Trophoblast cell (in vitro differentiated cells and primary cell): Measurements from ENCODE around the gene SCP2.

Experiments used
- DNase-seq, 2 donors: peaks; one replicate each; pipeline ENCODE4 v3.0.0-alpha.2; 2016
- H2AFZ ChIP-seq: 2 replicates; pipeline ENCODE4 v1.6.1; 2013; ENCODE audit warnings: low read length, moderate library complexity, mild to moderate bottlenecking; ENCODE audit not compliant: insufficient read depth, poor library complexity
- H2AK5ac ChIP-seq: 2 replicates; pipeline ENCODE4 v1.6.1; 2013; ENCODE audit warnings: mild to moderate bottlenecking, low read length
- H2BK120ac ChIP-seq: 2 replicates; pipeline ENCODE4 v1.6.1; 2013; ENCODE audit warnings: low read length, mild to moderate bottlenecking, moderate library complexity; ENCODE audit not compliant: insufficient read depth, poor library complexity
- H2BK12ac ChIP-seq: 2 replicates; pipeline ENCODE4 v1.6.1; 2013; ENCODE audit warnings: mild to moderate bottlenecking, low read length, moderate library complexity
- H2BK5ac ChIP-seq: 2 replicates; pipeline ENCODE4 v1.6.1; 2013; ENCODE audit warnings: low read length, low read depth, moderate library complexity, mild to moderate bottlenecking; ENCODE audit not compliant: poor library complexity
- H3K14ac ChIP-seq: 2 replicates; pipeline ENCODE4 v1.6.1; 2013; ENCODE audit warnings: mild to moderate bottlenecking, low read length
- H3K18ac ChIP-seq: 2 replicates; pipeline ENCODE4 v1.6.1; 2013; ENCODE audit warnings: mild to moderate bottlenecking, low read length
- H3K23ac ChIP-seq: 2 replicates; pipeline ENCODE4 v1.6.1; 2013; ENCODE audit warnings: low read length
- H3K27ac ChIP-seq: 2 replicates; pipeline ENCODE4 v1.5.1; 2013; ENCODE audit warnings: low read depth, mild to moderate bottlenecking, inconsistent platforms, low read length, moderate library complexity
- H3K27me3 ChIP-seq: 2 replicates; pipeline ENCODE4 v1.6.1; 2013; ENCODE audit warnings: inconsistent platforms, mild to moderate bottlenecking, low read length, moderate library complexity; ENCODE audit not compliant: insufficient read depth
- H3K36me3 ChIP-seq, 2 experiments: 1 replicate in 1 of 2; 2 replicates in 1 of 2; pipeline ENCODE4 v1.6.1; 2013; ENCODE audit warnings: low read length in 2 of 2, mild to moderate bottlenecking in 2 of 2, moderate library complexity in 1 of 2; ENCODE audit not compliant: insufficient read depth in 2 of 2, control insufficient read depth in 1 of 2
- H3K4ac ChIP-seq: 2 replicates; pipeline ENCODE4 v1.6.1; 2013; ENCODE audit warnings: low read depth, mild to moderate bottlenecking, low read length, moderate library complexity
- H3K4me1 ChIP-seq, 2 experiments: 1 replicate in 1 of 2; 2 replicates in 1 of 2; pipeline ENCODE4 v1.6.1; 2013; ENCODE audit warnings: low read length in 2 of 2, mild to moderate bottlenecking in 2 of 2, moderate library complexity in 1 of 2; ENCODE audit not compliant: insufficient read depth in 2 of 2, control insufficient read depth in 1 of 2
- H3K4me2 ChIP-seq: 2 replicates; pipeline ENCODE4 v1.6.1; 2013; ENCODE audit warnings: inconsistent platforms, mild to moderate bottlenecking, low read length, moderate library complexity
- H3K4me3 ChIP-seq: 2 replicates; pipeline ENCODE4 v1.5.1; 2013; ENCODE audit warnings: mild to moderate bottlenecking, low read depth, low read length, inconsistent platforms
- H3K79me1 ChIP-seq: one replicate; pipeline ENCODE4 v1.6.1; 2013; ENCODE audit warnings: low read length
- H3K79me2 ChIP-seq: 2 replicates; pipeline ENCODE4 v1.6.1; 2013; ENCODE audit warnings: low read length, mild to moderate bottlenecking; ENCODE audit not compliant: control insufficient read depth, insufficient read depth, poor library complexity
- H3K9ac ChIP-seq: 2 replicates; pipeline ENCODE4 v1.6.1; 2013; ENCODE audit warnings: mild to moderate bottlenecking, low read length
- H3K9me3 ChIP-seq: 2 replicates; pipeline ENCODE4 v1.6.1; 2013; ENCODE audit warnings: low read depth, mild to moderate bottlenecking, control low read depth, inconsistent platforms, low read length; ENCODE audit not compliant: insufficient read depth
- H4K12ac ChIP-seq: 2 replicates; pipeline ENCODE4 v1.6.1; 2013; ENCODE audit warnings: low read depth, mild to moderate bottlenecking, low read length, moderate library complexity
- H4K8ac ChIP-seq: 2 replicates; pipeline ENCODE4 v1.6.1; 2013; ENCODE audit warnings: low read depth, mild to moderate bottlenecking, low read length, moderate library complexity
- H4K91ac ChIP-seq: one replicate; pipeline ENCODE4 v1.6.1; 2013; ENCODE audit warnings: low read depth, mild to moderate bottlenecking, low read length, moderate library complexity
- WGBS: extraction: QIAGEN DNeasy Blood & Tissue Kit; methylation state at CpG from one replicate; pipeline ENCODE4 v1.1.7; 2013; ENCODE audit warnings: missing lambda C conversion rate; ENCODE audit not compliant: insufficient read length, insufficient coverage; ENCODE audit errors: extremely low coverage; 5-methylcytosine and 5-hydroxymethylcytosine counted together

The SCP2 gene

DNA sequence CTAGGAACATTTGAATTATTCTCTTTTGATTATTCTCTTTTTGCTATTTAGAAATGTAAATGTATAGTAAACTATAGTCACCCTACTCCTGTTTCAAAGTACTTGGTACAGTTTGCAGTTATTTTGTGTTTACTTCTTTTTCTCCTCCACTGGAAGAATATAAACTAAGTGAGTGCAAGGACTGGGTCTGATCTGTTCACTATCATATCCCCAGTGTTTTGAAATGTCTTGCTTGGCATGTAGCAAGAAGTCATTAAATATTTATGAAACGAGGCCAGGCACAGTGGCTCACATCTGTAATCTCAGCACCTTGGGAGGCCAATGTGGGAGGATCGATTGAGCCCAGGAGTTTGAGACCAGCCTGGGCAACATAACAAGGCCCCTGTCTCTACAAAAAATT is 99.2 kb downstream of the SCP2 start:
- Histone ChIP-seq H2AK5ac (no peak overlapping the region), H4K8ac (no peak overlapping the region), H3K36me3 (no peaks in the 10 kb centered on the region), H3K27me3 (no peaks in the 10 kb centered on the region), H3K9me3 (no peaks in the 10 kb centered on the region), H3K4me3 (no peak overlapping the region), H3K4me2 (no peak overlapping the region), H3K9ac (no peak overlapping the region), H3K27ac (no peak overlapping the region), H3K4ac (no peak overlapping the region), H2AFZ (no peak overlapping the region), H4K91ac (no peak overlapping the region), H3K4me1 (peaks cover 0 to 6% of the 10 kb centered on the region in 2 experiments), H3K23ac (no peak overlapping the region), H3K18ac (no peak overlapping the region), H2BK5ac (no peak overlapping the region), H3K14ac (no peak overlapping the region), H3K79me2 (no peaks in the 10 kb centered on the region), H2BK120ac (no peak overlapping the region), H2BK12ac (no peak overlapping the region), H3K79me1 (no peaks in the 10 kb centered on the region), H4K12ac (no peak overlapping the region)
- no CpG with 5 or more reads among the region's 2 CpGs for WGBS
- DNase-seq = no peak

GRCh38 chr1:53031732-53032131 is 104.7 kb downstream of the SCP2 start:
- Histone ChIP-seq H3K4me2 (no peak overlapping the region), H3K79me1 (no peaks in the 10 kb centered on the region), H4K8ac (no peak overlapping the region), H3K14ac (no peak overlapping the region), H3K27me3 (no peaks in the 10 kb centered on the region), H2AK5ac (no peak overlapping the region), H3K36me3 (no peaks in the 10 kb centered on the region), H2AFZ (no peak overlapping the region), H2BK5ac (no peak overlapping the region), H2BK120ac (no peak overlapping the region), H3K4me1 (no peaks in the 10 kb centered on the region), H4K91ac (no peak overlapping the region), H2BK12ac (no peak overlapping the region), H3K79me2 (no peaks in the 10 kb centered on the region), H3K23ac (no peak overlapping the region), H3K9ac (no peak overlapping the region), H3K18ac (no peak overlapping the region), H3K9me3 (no peaks in the 10 kb centered on the region), H3K4me3 (no peak overlapping the region), H3K4ac (no peak overlapping the region), H4K12ac (no peak overlapping the region), H3K27ac (no peak overlapping the region)
- WGBS = no CpG with 5 or more reads among the region's 1 CpG
- peak; percentile 35 to 67 for DNase-seq

- no peak for DNase-seq
- Histone ChIP-seq H2BK12ac (no peak overlapping the region), H2BK5ac (no peak overlapping the region), H3K9ac (no peak overlapping the region), H2BK120ac (no peak overlapping the region), H3K27ac (no peak overlapping the region), H3K4me3 (no peak overlapping the region), H3K4ac (no peak overlapping the region), H2AFZ (no peak overlapping the region), H3K79me2 (no peaks in the 10 kb centered on the region), H3K36me3 (peaks cover 0 to 5% of the 10 kb centered on the region in 2 experiments), H3K23ac (no peak overlapping the region), H4K12ac (no peak overlapping the region), H3K9me3 (no peaks in the 10 kb centered on the region), H3K79me1 (no peaks in the 10 kb centered on the region), H3K4me2 (no peak overlapping the region), H4K8ac (no peak overlapping the region), H3K4me1 (no peaks in the 10 kb centered on the region), H2AK5ac (no peak overlapping the region), H3K14ac (no peak overlapping the region), H3K27me3 (no peaks in the 10 kb centered on the region), H3K18ac (no peak overlapping the region), H4K91ac (no peak overlapping the region)
- WGBS = no CpG with 5 or more reads among the region's 4 CpGs
Measured at GRCh38 chr1:53037159-53037558, 110.1 kb downstream of the SCP2 start.

DNA sequence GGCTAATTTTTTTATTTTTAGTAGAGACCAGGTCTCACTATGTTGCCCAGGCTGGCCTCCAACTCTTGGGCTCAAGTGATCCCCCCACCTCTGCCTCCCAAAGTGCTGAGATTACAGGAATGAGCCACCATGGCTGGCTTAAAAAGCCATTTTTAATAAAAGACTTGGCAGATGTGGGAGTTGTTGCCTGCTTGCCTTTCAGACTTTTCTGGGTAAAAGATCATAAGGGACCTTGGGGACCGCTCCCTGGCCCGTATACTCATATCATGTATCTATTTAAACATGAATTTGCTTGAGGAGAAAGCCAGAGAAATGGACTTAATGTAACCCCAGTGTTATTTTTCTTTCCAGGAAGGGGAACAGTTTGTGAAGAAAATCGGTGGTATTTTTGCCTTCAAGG is 111.5 kb downstream of the SCP2 start:
- Histone ChIP-seq H3K18ac (no peak overlapping the region), H3K14ac (no peak overlapping the region), H4K91ac (no peak overlapping the region), H3K4me2 (no peak overlapping the region), H3K79me1 (no peaks in the 10 kb centered on the region), H3K27ac (no peak overlapping the region), H3K4ac (no peak overlapping the region), H2BK12ac (no peak overlapping the region), H3K4me3 (no peak overlapping the region), H3K23ac (no peak overlapping the region), H3K79me2 (no peaks in the 10 kb centered on the region), H4K8ac (no peak overlapping the region), H3K27me3 (no peaks in the 10 kb centered on the region), H4K12ac (no peak overlapping the region), H3K9ac (no peak overlapping the region), H2AK5ac (no peak overlapping the region), H2AFZ (no peak overlapping the region), H2BK120ac (no peak overlapping the region), H3K4me1 (no peaks in the 10 kb centered on the region), H2BK5ac (no peak overlapping the region), H3K9me3 (no peaks in the 10 kb centered on the region), H3K36me3 (peaks cover 0 to 5% of the 10 kb centered on the region in 2 experiments)
- WGBS = no CpG with 5 or more reads among the region's 3 CpGs
- no peak for DNase-seq
